CD4-positive, alpha-beta T cell (primary cell): ENCODE measurements around the gene PTGER3. TPM values are rescaled to one million over a fixed set of nuclear protein-coding genes. Genes with fewer than 3 reads are reported as not detected.
A peak's percentile ranks its signal among the peaks of the same experiment; 100 is the strongest.

Source experiments
- ATAC-seq: fragments of 200-7000 bp; cut with Tn5 transposase; one replicate; pipeline ENCODE4 v1.10.0; 2022; ENCODE audit warnings: mild to moderate bottlenecking; ENCODE audit not compliant: poor library complexity
- CTCF ChIA-PET: fragments of 350-600 bp; sonication (Branson Sonifier 250); formaldehyde crosslinking; loops from one replicate; lab custom pipeline; 2021; ENCODE audit warnings: antibody characterized with exemption, inconsistent platforms; lab: Charles Lee
- POLR2A ChIA-PET: fragments of 350-600 bp; sonication (Branson Sonifier 250); formaldehyde crosslinking; loops from one replicate; lab custom pipeline; 2021; ENCODE audit warnings: antibody characterized with exemption, inconsistent platforms; lab: Charles Lee
- DNase-seq, 14 experiments: peaks; one replicate each; pipeline ENCODE4 v3.0.0-alpha.2; 2013 to 2020; ENCODE audit warnings: mixed read lengths in 2 of 14
- H3K27ac ChIP-seq, 2 donors: one replicate each; pipeline versions ENCODE4 v1.5.1 to v1.7.0; 2013; ENCODE audit warnings: low read length in 2 of 2, low read depth in 1 of 2, mild to moderate bottlenecking in 1 of 2
- H3K27me3 ChIP-seq, 2 experiments: 1 replicate in 1 of 2; 2 replicates in 1 of 2; pipeline versions ENCODE4 v1.6.1 to v1.7.0; 2013; ENCODE audit warnings: low read length in 2 of 2, control low read depth in 1 of 2, mild to moderate bottlenecking in 1 of 2, moderate library complexity in 1 of 2; ENCODE audit not compliant: insufficient read depth in 2 of 2, control insufficient read depth in 1 of 2
- H3K36me3 ChIP-seq: one replicate; pipeline ENCODE4 v1.6.1; 2013; ENCODE audit warnings: low read length, control low read depth; ENCODE audit not compliant: insufficient read depth
- H3K4me1 ChIP-seq: one replicate; pipeline ENCODE4 v1.6.1; 2013; ENCODE audit warnings: low read length, control low read depth; ENCODE audit not compliant: insufficient read depth
- H3K4me3 ChIP-seq: one replicate; pipeline ENCODE4 v1.5.1; 2013; ENCODE audit warnings: mild to moderate bottlenecking, low read length, moderate library complexity
- H3K9me3 ChIP-seq, 2 experiments: 1 replicate in 1 of 2; 2 replicates in 1 of 2; pipeline versions ENCODE4 v1.6.1 to v1.7.0; 2013; ENCODE audit warnings: low read length in 2 of 2, mild to moderate bottlenecking in 2 of 2, control low read depth in 1 of 2, moderate library complexity in 1 of 2; ENCODE audit not compliant: control insufficient read depth in 1 of 2, insufficient read depth in 1 of 2
- H3K27ac Mint-ChIP-seq: one replicate; pipeline ENCODE4 v1.8.0; 2020; ENCODE audit warnings: mixed read lengths
- H3K27me3 Mint-ChIP-seq: one replicate; pipeline ENCODE4 v1.8.0; 2021; ENCODE audit warnings: mixed read lengths
- H3K36me3 Mint-ChIP-seq: one replicate; pipeline ENCODE4 v1.8.0; 2021; ENCODE audit warnings: low read depth, mixed read lengths
- H3K4me1 Mint-ChIP-seq: one replicate; pipeline ENCODE4 v1.8.0; 2021; ENCODE audit warnings: low read depth, mixed read lengths
- H3K4me3 Mint-ChIP-seq: one replicate; pipeline ENCODE4 v1.8.0; 2020; ENCODE audit warnings: mild to moderate bottlenecking, mixed read lengths
- H3K9me3 Mint-ChIP-seq: one replicate; pipeline ENCODE4 v1.8.0; 2020; ENCODE audit warnings: mixed read lengths
- CTCF ChIP-seq: fragments of 200-600 bp; IDR thresholded peaks from one replicate; pipeline ENCODE4 v1.8.0; 2022; ENCODE audit warnings: antibody characterized with exemption, mild to moderate bottlenecking
- intact Hi-C, 2 experiments: fragments of 100-400 bp; cut with DNase I in 1 of 2; cut with micrococcal nuclease in 1 of 2; formaldehyde crosslinking; loops; one replicate each; pipeline versions ENCODE4 v1.15.1 to v1.9.0; 2023 to 2025; cut with DNase I, micrococcal nuclease
- total RNA-seq, 174 experiments: library from RNA in 2 of 174; stranded (reverse) in 2 of 174; gene quantifications; one replicate each; pipeline ENCODE4 v1.2.3 and lab custom pipeline; 2021 to 2026

The PTGER3 gene
- total RNA-seq, 2 experiments from 2014 or later = not detected

- ATAC-seq (no peak), DNase-seq (peak in 4 of 14 experiments; percentile 1 to 25 (median 19))
- intact Hi-C loops = loop anchor here (2.0 to 10.0 kb wide), 6 partner anchors 31 to 873 kb away; partner anchors contain the start of genes ANKRD13C (in 2 of the 2) and CTH (in 2 of the 2)
- no peak for TF ChIP-seq CTCF
- CTCF ChIA-PET = interaction anchor here (1.1 to 1.3 kb wide), 10 partner anchors 8 to 871 kb away, joined by 3 to 9 read pairs (median 4); partner anchors contain the start of genes CTH, PTGER3 and SRSF11
- H3K4me1 Mint-ChIP-seq = peaks cover 59% of the 10 kb centered on the region
- Histone ChIP-seq H3K9me3 (no peaks in the 10 kb centered on the region), H3K4me3 (peak overlapping the region; percentile 95), H3K27me3 (peaks cover 2 to 13% of the 10 kb centered on the region in 2 experiments), H3K4me1 (peaks cover 9% of the 10 kb centered on the region), H3K36me3 (peaks cover 32% of the 10 kb centered on the region), H3K27ac (peak overlapping the region; percentile 94 to 97)
- peaks cover 52% of the 10 kb centered on the region for H3K36me3 Mint-ChIP-seq
- H3K9me3 Mint-ChIP-seq = peaks cover 2% of the 10 kb centered on the region
- peak overlapping the region; percentile 100 for H3K27ac Mint-ChIP-seq
- peaks cover 24% of the 10 kb centered on the region for H3K27me3 Mint-ChIP-seq
- POLR2A ChIA-PET = interaction anchor here (0.7 to 1.8 kb wide), 13 partner anchors 8 to 875 kb away, joined by 3 to 26 read pairs (median 11); partner anchors contain the start of genes ANKRD13C, CTH, LRRC40 and SRSF11
- peak overlapping the region; percentile 97 for H3K4me3 Mint-ChIP-seq
These were observed 32.7 kb upstream of the PTGER3 start for GRCh38 chr1:71080230-71080738.

DNA sequence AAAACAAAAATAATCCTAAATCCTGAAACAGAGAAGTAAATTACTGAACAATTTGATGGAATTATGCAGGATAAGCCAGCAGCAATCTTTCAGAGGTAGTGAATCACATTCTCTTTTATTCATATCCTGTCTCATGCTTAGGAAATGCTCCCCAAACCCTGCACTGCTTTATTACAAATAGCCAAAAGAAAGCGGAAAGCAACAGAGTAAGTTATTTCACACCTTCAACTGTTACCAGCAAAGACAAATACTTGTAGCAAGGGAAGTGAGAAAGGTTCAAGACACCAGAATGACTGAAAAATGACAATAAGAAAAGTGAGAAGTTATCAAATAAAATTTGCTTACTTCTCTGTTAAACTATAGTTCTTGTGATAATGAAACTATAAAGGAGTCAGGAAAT is 27.1 kb upstream of the PTGER3 start:
- no peak for ATAC-seq
- H3K27ac ChIP-seq = no peak overlapping the region
- peaks cover 87% of the 10 kb centered on the region for H3K36me3 Mint-ChIP-seq

GRCh38 chr1:71072273-71072672 is 24.7 kb upstream of the PTGER3 start:
- H3K27ac ChIP-seq = no peak overlapping the region
- POLR2A ChIA-PET = interaction anchor here (1.7 kb wide), 1 partner anchor 9 kb away, joined by 15 read pairs; the partner anchor contains the start of gene ZRANB2
- H3K4me3 ChIP-seq = no peak overlapping the region
- no peaks in the 10 kb centered on the region for H3K27me3 ChIP-seq
- no peaks in the 10 kb centered on the region for H3K9me3 ChIP-seq
- DNase-seq (no peak), ATAC-seq (no peak)
- intact Hi-C loops = no loop called here
- H3K36me3 ChIP-seq = peaks cover 98% of the 10 kb centered on the region
- no peaks in the 10 kb centered on the region for H3K4me1 ChIP-seq
- CTCF ChIA-PET = interaction anchor here (1.8 kb wide), 1 partner anchor 9 kb away, joined by 9 read pairs; the partner anchor contains the start of gene ZRANB2
- Mint-ChIP-seq H3K36me3 (peaks cover 91% of the 10 kb centered on the region), H3K27me3 (no peaks in the 10 kb centered on the region), H3K4me1 (peaks cover 40% of the 10 kb centered on the region), H3K9me3 (no peaks in the 10 kb centered on the region), H3K27ac (no peak overlapping the region), H3K4me3 (no peak overlapping the region)
- no peak for TF ChIP-seq CTCF

More for the DNA sequence above, 27.1 kb upstream of the PTGER3 start:
- H3K27me3 Mint-ChIP-seq = no peaks in the 10 kb centered on the region
- peak overlapping the region; percentile 44 for H3K27ac Mint-ChIP-seq
- peaks cover 62% of the 10 kb centered on the region for H3K4me1 Mint-ChIP-seq
- POLR2A ChIA-PET = no interaction called here
- Histone ChIP-seq H3K36me3 (peaks cover 86% of the 10 kb centered on the region), H3K27me3 (no peaks in the 10 kb centered on the region), H3K9me3 (no peaks in the 10 kb centered on the region), H3K4me3 (no peak overlapping the region), H3K4me1 (no peaks in the 10 kb centered on the region)
- DNase-seq = no peak
- CTCF ChIA-PET = no interaction called here
- no peak for TF ChIP-seq CTCF
- no peak overlapping the region for H3K4me3 Mint-ChIP-seq
- intact Hi-C loops = loop anchor here in 1 of 2 experiments (5.0 kb wide), 1 partner anchor 852 kb away; the partner anchor contains the start of gene SRSF11
- H3K9me3 Mint-ChIP-seq = no peaks in the 10 kb centered on the region
